Left ventricle myocardium inferior (tissue), 1 donor: ENCODE data around the gene DCAF10. TPM values are rescaled to one million over a fixed set of nuclear protein-coding genes. Genes with fewer than 3 reads are reported as not detected.

Experiments
- DNase-seq: peaks from one replicate; pipeline ENCODE4 v3.0.0-alpha.2; 2020
- H3K27ac ChIP-seq: fragments of 200-600 bp; replicated peaks from 2 replicates; pipeline ENCODE4 v1.8.0; 2021
- H3K27me3 ChIP-seq: fragments of 200-600 bp; 2 replicates; pipeline ENCODE4 v1.8.0; 2021; ENCODE audit warnings: low read depth
- H3K36me3 ChIP-seq: fragments of 200-600 bp; 2 replicates; pipeline ENCODE4 v1.8.0; 2021
- H3K4me1 ChIP-seq: fragments of 200-600 bp; 2 replicates; pipeline ENCODE4 v1.8.0; 2021
- H3K4me3 ChIP-seq: fragments of 200-600 bp; 2 replicates; pipeline ENCODE4 v1.8.0; 2021; ENCODE audit warnings: mild to moderate bottlenecking, moderate library complexity
- H3K9me3 ChIP-seq: fragments of 200-600 bp; replicated peaks from 2 replicates; pipeline ENCODE4 v1.8.0; 2021
- CTCF ChIP-seq: fragments of 200-600 bp; IDR thresholded peaks from 2 replicates; pipeline ENCODE4 v1.8.0; 2021; ENCODE audit warnings: antibody characterized with exemption, mild to moderate bottlenecking, borderline replicate concordance
- intact Hi-C: fragments of 100-400 bp; cut with micrococcal nuclease; formaldehyde crosslinking; loops from one replicate; pipeline ENCODE4 v1.11.0; 2022
- total RNA-seq: library from RNA; stranded (reverse); fragmentation: NEBNext Ultra II Directional; extraction: Animal tissue kit (Norgen Biotek cat#: 25700); gene quantifications from one replicate; pipeline ENCODE4 v1.2.1, GENCODE V29; 2021
- donor health status: DM: no; HTN: yes; CAD: no; lungs with severe emphysema.

DCAF10 gene
- total RNA-seq, 1 donor from 2014 or later, result 20.8 TPM

GRCh38 chr9:37904445-37905130, 104.0 kb downstream of the DCAF10 start:
- Histone ChIP-seq H3K36me3 (peaks cover 7% of the 10 kb centered on the region), H3K4me3 (peak overlapping the region; percentile 98), H3K9me3 (no peaks in the 10 kb centered on the region), H3K27me3 (no peaks in the 10 kb centered on the region), H3K4me1 (peaks cover 38% of the 10 kb centered on the region), H3K27ac (peak overlapping the region; percentile 94)
- no peak for TF ChIP-seq CTCF
- intact Hi-C loops, result loop anchor here (5.0 kb wide), 1 partner anchor 168 kb away; no protein-coding TSS in a partner anchor
- no peak for DNase-seq

- intact Hi-C loops, result loop anchor here (5.0 kb wide), 1 partner anchor 167 kb away; no protein-coding TSS in a partner anchor
- peak overlapping the region; percentile 94 for H3K27ac ChIP-seq
- no peak for TF ChIP-seq CTCF
Measured at GRCh38 chr9:37905131-37905505, 104.5 kb downstream of the DCAF10 start.

GRCh38 chr9:37905776-37906175, 105.2 kb downstream of the DCAF10 start:
- Histone ChIP-seq H3K4me1 (peaks cover 38% of the 10 kb centered on the region), H3K36me3 (peaks cover 2% of the 10 kb centered on the region), H3K4me3 (no peak overlapping the region), H3K27ac (no peak overlapping the region), H3K9me3 (no peaks in the 10 kb centered on the region), H3K27me3 (no peaks in the 10 kb centered on the region)
- no peak for DNase-seq
- intact Hi-C loops, result loop anchor here (5.0 kb wide), 1 partner anchor 167 kb away; no protein-coding TSS in a partner anchor
- no peak for TF ChIP-seq CTCF

More at GRCh38 chr9:37905131-37905505, 104.5 kb downstream of the DCAF10 start:
- H3K4me3 ChIP-seq, result peak overlapping the region; percentile 98
- no peaks in the 10 kb centered on the region for H3K9me3 ChIP-seq
- peaks cover 7% of the 10 kb centered on the region for H3K36me3 ChIP-seq
- DNase-seq, result no peak
- H3K4me1 ChIP-seq, result peaks cover 38% of the 10 kb centered on the region
- no peaks in the 10 kb centered on the region for H3K27me3 ChIP-seq

- Histone ChIP-seq H3K4me3 (no peak overlapping the region), H3K27ac (no peak overlapping the region), H3K9me3 (no peaks in the 10 kb centered on the region), H3K36me3 (no peaks in the 10 kb centered on the region), H3K27me3 (no peaks in the 10 kb centered on the region), H3K4me1 (peaks cover 38% of the 10 kb centered on the region)
- TF ChIP-seq CTCF, result no peak
- intact Hi-C loops, result loop anchor here (5.0 kb wide), 1 partner anchor 166 kb away; no protein-coding TSS in a partner anchor
- no peak for DNase-seq
Measured at GRCh38 chr9:37906312-37907239, 106.0 kb downstream of the DCAF10 start.

- TF ChIP-seq CTCF, result no peak
- Histone ChIP-seq H3K36me3 (no peaks in the 10 kb centered on the region), H3K4me3 (no peak overlapping the region), H3K4me1 (peaks cover 22% of the 10 kb centered on the region), H3K27ac (no peak overlapping the region), H3K27me3 (no peaks in the 10 kb centered on the region), H3K9me3 (no peaks in the 10 kb centered on the region)
- no peak for DNase-seq
- intact Hi-C loops, result loop anchor here (5.0 kb wide), 1 partner anchor 164 kb away; no protein-coding TSS in a partner anchor
Measured at GRCh38 chr9:37908283-37908682, 107.7 kb downstream of the DCAF10 start.
